IMR-90 (cell line): ENCODE data around the gene HARS1. TPM values are rescaled to one million over a fixed set of nuclear protein-coding genes. Genes with fewer than 3 reads are reported as not detected.
A peak's percentile ranks its signal among the peaks of the same experiment; 100 is the strongest.

Experiments
- ATAC-seq: fragments of 200-7000 bp; cut with Tn5 transposase; 2 replicates; pipeline ENCODE4 v1.9.1; 2020; ENCODE audit warnings: low read depth, mild to moderate bottlenecking, moderate library complexity
- BruUV-seq: library from RNA; stranded (reverse); fragments of 400-500 nt; replicated peaks from 2 replicates; lab custom pipeline; 2021; lab: Mats Ljungman, UMichigan
- CTCF ChIA-PET: fragments of 300-600 bp; formaldehyde crosslinking; extraction: SDS; loops from one replicate; lab custom pipeline; 2021; ENCODE audit warnings: antibody characterized with exemption; lab: Yijun Ruan, JAX
- POLR2A ChIA-PET: fragments of 300-600 bp; sonication (Branson Sonifier 250); formaldehyde crosslinking; loops from one replicate; lab custom pipeline; 2022; ENCODE audit warnings: antibody characterized with exemption; ENCODE audit not compliant: unreplicated experiment; lab: Charles Lee
- DNase-seq: peaks from one replicate; pipeline ENCODE4 v3.0.0; 2013
- H2AFZ ChIP-seq: replicated peaks from 2 replicates; pipeline ENCODE3; 2013; ENCODE audit warnings: low read length, mild to moderate bottlenecking; ENCODE audit not compliant: poor library complexity
- H2AK5ac ChIP-seq: 2 replicates; pipeline ENCODE4 v1.6.1; 2013; ENCODE audit warnings: low read depth, low read length, inconsistent platforms
- H2AK9ac ChIP-seq: replicated peaks from 2 replicates; pipeline ENCODE3; 2013; ENCODE audit warnings: mild to moderate bottlenecking, low read depth, low read length, moderate library complexity; ENCODE audit not compliant: poor library complexity
- H2BK120ac ChIP-seq: 2 replicates; pipeline ENCODE4 v1.6.1; 2013; ENCODE audit warnings: low read depth, low read length, inconsistent platforms
- H2BK15ac ChIP-seq: 3 replicates; pipeline ENCODE4 v1.6.1; 2013; ENCODE audit warnings: low read depth, low read length, inconsistent platforms
- H2BK20ac ChIP-seq: 2 replicates; pipeline ENCODE4 v1.6.1; 2013; ENCODE audit warnings: low read depth, mild to moderate bottlenecking, inconsistent platforms, low read length, moderate library complexity
- H2BK5ac ChIP-seq: 2 replicates; pipeline ENCODE4 v1.6.1; 2013; ENCODE audit warnings: mild to moderate bottlenecking, low read depth, low read length, inconsistent platforms; ENCODE audit not compliant: poor library complexity, severe bottlenecking
- H3K14ac ChIP-seq: replicated peaks from 2 replicates; pipeline ENCODE4 v1.6.1; 2013; ENCODE audit warnings: low read depth, low read length, inconsistent platforms
- H3K18ac ChIP-seq: 2 replicates; pipeline ENCODE4 v1.6.1; 2013; ENCODE audit warnings: low read depth, low read length, control low read depth
- H3K23ac ChIP-seq: 2 replicates; pipeline ENCODE4 v1.6.1; 2013; ENCODE audit warnings: low read depth, low read length, inconsistent platforms
- H3K27ac ChIP-seq: 2 replicates; pipeline ENCODE4 v1.5.1; 2013; ENCODE audit warnings: mild to moderate bottlenecking, control low read depth, low read length; ENCODE audit not compliant: insufficient read depth
- H3K27me3 ChIP-seq: 2 replicates; pipeline ENCODE4 v1.6.1; 2013; ENCODE audit warnings: low read length; ENCODE audit not compliant: control insufficient read depth, insufficient read depth
- H3K36me3 ChIP-seq: 2 replicates; pipeline ENCODE4 v1.6.1; 2013; ENCODE audit warnings: low read length, mixed read lengths; ENCODE audit not compliant: control insufficient read depth, insufficient read depth
- H3K4ac ChIP-seq: 2 replicates; pipeline ENCODE4 v1.6.1; 2013; ENCODE audit warnings: low read depth, low read length, inconsistent platforms
- H3K4me1 ChIP-seq: 2 replicates; pipeline ENCODE4 v1.6.1; 2013; ENCODE audit warnings: low read length, mixed read lengths; ENCODE audit not compliant: control insufficient read depth, insufficient read depth
- H3K4me2 ChIP-seq: 2 replicates; pipeline ENCODE4 v1.6.1; 2013; ENCODE audit warnings: low read depth, mild to moderate bottlenecking, control low read depth, low read length, moderate library complexity
- H3K4me3 ChIP-seq: 2 replicates; pipeline ENCODE4 v1.5.1; 2013; ENCODE audit warnings: low read depth, mild to moderate bottlenecking, control low read depth, low read length, moderate library complexity; ENCODE audit not compliant: insufficient read depth
- H3K56ac ChIP-seq: 2 replicates; pipeline ENCODE4 v1.6.1; 2013; ENCODE audit warnings: low read length, inconsistent platforms; ENCODE audit not compliant: insufficient read depth; ENCODE audit errors: extremely low read depth
- H3K79me1 ChIP-seq, 2 experiments: 2 replicates each; pipeline ENCODE4 v1.6.1; 2013; ENCODE audit warnings: low read length in 2 of 2, inconsistent platforms in 1 of 2, low read depth in 1 of 2
- H3K9ac ChIP-seq: 2 replicates; pipeline ENCODE4 v1.6.1; 2013; ENCODE audit warnings: low read depth, low read length, control low read depth
- H3K9me1 ChIP-seq: 2 replicates; pipeline ENCODE4 v1.6.1; 2013; ENCODE audit warnings: low read length, inconsistent platforms; ENCODE audit not compliant: insufficient read depth
- H3K9me3 ChIP-seq: 2 replicates; pipeline ENCODE4 v1.6.1; 2013; ENCODE audit warnings: low read length; ENCODE audit not compliant: control insufficient read depth, insufficient read depth
- H4K20me1 ChIP-seq: 2 replicates; pipeline ENCODE4 v1.6.1; 2013; ENCODE audit warnings: low read length, inconsistent platforms; ENCODE audit not compliant: insufficient read depth
- H4K5ac ChIP-seq: 2 replicates; pipeline ENCODE4 v1.6.1; 2013; ENCODE audit warnings: mild to moderate bottlenecking, low read depth, low read length, control low read depth
- H4K8ac ChIP-seq, 2 experiments: 2 replicates each; pipeline ENCODE4 v1.6.1; 2013; ENCODE audit warnings: low read depth in 2 of 2, low read length in 2 of 2, control low read depth in 1 of 2, inconsistent platforms in 1 of 2
- H4K91ac ChIP-seq: 2 replicates; pipeline ENCODE4 v1.6.1; 2013; ENCODE audit warnings: low read depth, low read length, inconsistent platforms; ENCODE audit not compliant: insufficient read depth
- RCOR1 ChIP-seq: IDR thresholded peaks from 2 replicates; pipeline ENCODE4 v1.6.1; 2012; ENCODE audit warnings: mild to moderate bottlenecking, low read length, improper control_type of control experiment; ENCODE audit not compliant: insufficient replicate concordance
- SMC3 ChIP-seq: fragments of 150-350 bp; IDR thresholded peaks from 2 replicates; pipeline ENCODE4 v1.6.1; 2016; ENCODE audit warnings: low read depth, mild to moderate bottlenecking, antibody characterized with exemption, low read length, moderate library complexity
- WGBS, 2 experiments: methylation state at CpG; one replicate each; pipeline versions ENCODE4 v1.1.5 to v1.1.7; 2013; ENCODE audit warnings: missing lambda C conversion rate in 2 of 2; ENCODE audit not compliant: insufficient read length in 1 of 2; ENCODE audit errors: extremely low coverage in 2 of 2; 5-methylcytosine and 5-hydroxymethylcytosine counted together
- dilution Hi-C: fragments of 300-500 bp; cut with HindIII; formaldehyde crosslinking; loops from one replicate; pipeline ENCODE4 v1.14.3; 2018; ENCODE audit warnings: low sequenced_read_pairs; ENCODE audit not compliant: unreplicated experiment
- in situ Hi-C: fragments of 300-500 bp; cut with MboI; formaldehyde crosslinking; loops from 3 replicates; pipeline ENCODE4 v1.14.3; 2019; ENCODE audit warnings: low sequenced_read_pairs, inconsistent platforms, mixed read lengths
- intact Hi-C: fragments of 100-400 bp; cut with micrococcal nuclease; formaldehyde crosslinking; loops from 2 replicates; pipeline ENCODE4 v1.10.0; 2022
- polyA plus RNA-seq, 3 experiments: library from polyadenylated mRNA; depleted of rRNA; stranded (reverse); fragments of >200 nt; gene quantifications; 2 replicates each; pipeline ENCODE4 v1.2.3, GENCODE V29; 2012; ENCODE audit warnings: low replicate concordance in 1 of 3
- total RNA-seq: library from RNA; depleted of rRNA; stranded (reverse); fragments of >200 nt; gene quantifications from 2 replicates; pipeline ENCODE4 v1.2.3, GENCODE V29; 2012

Gene HARS1
- total and polyA plus RNA-seq, 2 of the 4 experiments (the other 2 are of a cell fraction): 97.6 to 141 TPM

GRCh38 chr5:140642718-140643117, 48.5 kb downstream of the HARS1 start:
- H3K9me3 ChIP-seq: no peaks in the 10 kb centered on the region
- no peak for TF ChIP-seq RCOR1
- TF ChIP-seq SMC3: no peak
- ChIA-PET POLR2A (no interaction called here), CTCF (no interaction called here)
- peaks cover 24% of the 10 kb centered on the region for H3K36me3 ChIP-seq
- ATAC-seq (no peak), DNase-seq (peak; percentile 45)
- peaks cover 6% of the 10 kb centered on the region for H3K4me1 ChIP-seq
- no peak overlapping the region for H3K4ac ChIP-seq
- no peaks in the 10 kb centered on the region for H4K20me1 ChIP-seq
- dilution Hi-C loops: no loop called here
- H4K8ac ChIP-seq: no peak overlapping the region
- intact Hi-C loops: no loop called here
- no TSS peak for BruUV-seq
- H2BK20ac ChIP-seq: no peak overlapping the region
- H4K91ac ChIP-seq: no peak overlapping the region
- no peak overlapping the region for H2BK15ac ChIP-seq
- H2AFZ ChIP-seq: no peak overlapping the region
- in situ Hi-C loops: no loop called here
- no peak overlapping the region for H2AK9ac ChIP-seq
- no peak overlapping the region for H3K18ac ChIP-seq
- no peak overlapping the region for H3K14ac ChIP-seq
- WGBS, 2 experiments: no CpG with 5 or more reads among the region's 3 CpGs
- H2BK120ac ChIP-seq: no peak overlapping the region
- H3K23ac ChIP-seq: no peak overlapping the region
- no peak overlapping the region for H3K9ac ChIP-seq
- H2AK5ac ChIP-seq: no peak overlapping the region
- H3K9me1 ChIP-seq: peaks cover 7% of the 10 kb centered on the region
- H3K27me3 ChIP-seq: no peaks in the 10 kb centered on the region
- no peak overlapping the region for H3K4me2 ChIP-seq
- no peak overlapping the region for H3K27ac ChIP-seq
- H3K4me3 ChIP-seq: no peak overlapping the region
- no peak overlapping the region for H4K5ac ChIP-seq
- peaks cover 17 to 42% of the 10 kb centered on the region in 2 experiments for H3K79me1 ChIP-seq
- H2BK5ac ChIP-seq: no peak overlapping the region
- no peak overlapping the region for H3K56ac ChIP-seq
